ENCODE data around the gene LGALS7.

Gene LGALS7

DNA sequence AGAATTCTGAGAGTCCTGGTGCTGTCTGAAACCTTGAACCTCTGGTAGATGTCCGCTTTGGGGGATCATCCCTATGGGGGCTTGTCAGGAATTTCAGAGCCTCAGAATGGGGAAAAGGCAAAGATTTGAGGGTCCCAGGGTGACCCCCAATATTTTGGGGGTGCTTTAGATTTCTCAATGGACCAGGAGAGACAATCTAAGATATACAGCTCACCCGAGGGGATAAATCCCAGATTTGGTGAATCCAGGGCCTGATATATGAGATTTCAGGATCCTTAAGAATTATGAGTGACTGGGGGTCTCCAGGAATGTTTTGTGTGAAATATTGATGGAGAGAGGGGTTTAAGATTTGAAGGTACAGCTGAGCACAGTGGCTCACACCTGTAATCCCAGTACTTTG, 32.4 kb downstream of the LGALS7 start:
- no peak overlapping the region for H3K27ac ChIP-seq
- TF ChIP-seq CTCF (conservative IDR thresholded peaks at IDR 0.05): no peak

GRCh38 chr19:38740257-38740592, 33.1 kb downstream of the LGALS7 start:
- no peak for TF ChIP-seq CTCF (conservative IDR thresholded peaks at IDR 0.05)

DNA sequence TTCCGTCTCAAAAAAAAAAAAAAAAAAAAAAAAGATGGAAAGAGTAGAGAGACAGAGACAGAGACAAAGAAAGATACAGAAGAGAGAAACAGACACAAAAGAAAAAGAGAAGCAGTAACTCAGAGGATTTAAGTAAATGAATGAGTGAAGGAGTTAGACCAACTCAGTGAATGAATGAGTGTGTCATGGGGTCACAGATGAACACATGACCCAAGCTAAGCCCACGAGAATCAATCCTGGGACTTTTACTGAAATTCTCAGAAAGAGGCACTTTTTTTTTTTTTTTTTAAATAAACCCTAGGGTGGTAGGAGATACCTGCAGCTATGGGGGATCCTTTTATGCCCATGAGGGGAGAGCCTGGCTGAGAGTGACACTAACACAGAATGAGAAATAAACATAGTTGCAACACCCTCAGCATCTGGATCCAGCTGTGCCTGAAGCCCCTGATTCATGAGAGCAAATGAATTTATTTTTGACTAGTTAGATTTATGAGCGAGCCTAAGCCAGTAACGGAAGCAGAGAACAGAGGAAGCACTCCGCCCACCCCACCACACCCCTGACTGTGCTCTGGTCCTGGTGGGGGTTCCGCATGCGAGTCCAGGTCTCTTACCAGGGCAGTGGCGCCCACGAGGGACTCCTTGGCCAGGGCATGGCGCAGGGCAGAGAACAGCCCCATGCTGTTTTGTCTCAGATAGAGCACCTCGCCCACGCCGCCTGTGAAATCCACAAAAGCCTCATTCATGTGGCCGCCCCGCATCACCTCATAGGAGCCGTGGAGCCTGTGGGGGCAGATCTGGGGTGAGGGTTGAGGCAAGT, 33.7 kb downstream of the LGALS7 start:
- no peak for TF ChIP-seq CTCF (conservative IDR thresholded peaks at IDR 0.05)
- H3K27ac ChIP-seq: no peak overlapping the region

More at GRCh38 chr19:38740257-38740592, 33.1 kb downstream of the LGALS7 start:
- H3K27ac ChIP-seq: no peak overlapping the region

DNA sequence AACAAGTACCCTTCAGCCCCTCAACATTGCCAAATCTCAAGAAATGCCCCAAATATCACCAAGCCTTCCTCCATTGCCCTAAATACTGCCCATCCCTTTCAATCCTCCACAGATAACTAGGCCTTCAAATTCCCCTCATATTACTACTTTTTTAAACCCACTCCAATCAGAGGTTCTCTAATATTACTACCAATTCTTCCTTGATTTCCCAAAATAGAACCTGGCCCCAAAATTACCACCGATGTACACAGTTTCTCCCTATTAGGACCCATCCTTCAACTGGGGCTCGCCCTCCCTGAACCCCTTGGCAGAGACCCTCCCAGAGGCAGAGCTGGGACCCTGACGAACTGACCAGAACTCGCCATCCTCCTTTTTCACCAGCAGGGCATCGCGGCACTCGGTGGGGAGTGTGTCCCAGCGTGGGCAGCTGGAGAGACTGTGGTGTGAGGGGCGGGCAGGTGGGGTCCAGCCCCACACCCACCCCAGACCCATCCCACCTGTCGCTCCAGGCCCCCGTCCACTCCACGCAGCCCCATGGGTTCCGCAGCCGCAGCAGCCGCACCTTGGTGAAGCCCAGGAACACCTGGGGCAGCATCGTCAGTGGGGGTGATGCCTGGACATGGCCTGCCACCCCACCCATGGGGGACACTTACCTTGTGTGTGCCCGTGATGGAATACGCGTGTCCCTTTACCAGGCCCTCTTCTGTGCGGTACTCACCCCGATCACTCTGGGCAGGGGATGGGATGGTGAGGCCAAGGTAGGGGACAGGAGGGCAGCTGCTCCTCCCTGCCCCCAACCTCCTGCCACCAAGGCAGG, 35.2 kb downstream of the LGALS7 start:
- TF ChIP-seq CTCF (conservative IDR thresholded peaks at IDR 0.05): no peak
- H3K27ac ChIP-seq: no peak overlapping the region

DNA sequence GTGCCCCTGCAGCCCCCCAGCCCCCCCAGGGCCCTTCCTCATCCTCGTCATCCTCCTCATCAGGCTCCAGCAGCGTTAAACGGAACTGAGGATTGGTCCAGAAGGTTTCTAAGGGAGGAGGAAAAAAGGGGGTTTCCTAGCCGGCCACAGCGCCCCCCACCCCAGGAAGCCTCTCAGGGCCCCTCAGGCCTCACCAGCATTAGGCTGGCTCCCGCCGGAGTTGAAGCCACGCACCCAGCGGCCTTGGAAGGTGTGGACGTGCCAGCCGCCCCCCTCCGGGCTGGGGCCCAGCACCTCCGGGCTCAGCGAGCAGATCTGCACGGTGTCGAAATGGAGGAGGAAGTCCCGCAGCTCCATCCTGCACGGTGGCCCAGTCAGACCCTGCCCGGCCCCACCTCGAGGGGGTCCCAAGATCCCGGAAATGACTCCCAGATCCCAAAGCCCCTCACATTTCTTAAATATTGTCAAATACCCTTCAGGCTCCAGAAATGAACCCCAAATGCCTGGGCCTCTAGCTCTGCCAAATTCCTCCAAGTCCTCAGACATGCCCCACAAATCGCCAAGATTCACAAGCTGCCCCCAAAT, 35.9 kb downstream of the LGALS7 start:
- H3K27ac ChIP-seq: no peak overlapping the region
- no peak for TF ChIP-seq CTCF (conservative IDR thresholded peaks at IDR 0.05)

- no peak for TF ChIP-seq CTCF (conservative IDR thresholded peaks at IDR 0.05)
- peak overlapping the region; percentile 51 for H3K27ac ChIP-seq
Observed at GRCh38 chr19:38736413-38737280, 36.7 kb downstream of the LGALS7 start.

Data from VCaP (cell line).